ENCODE data around the gene MSH4. TPM values are rescaled to one million over a fixed set of nuclear protein-coding genes. Genes with fewer than 3 reads are reported as not detected.
"Not testable (repeated sequence)": the region's sequence is repeated elsewhere in the genome, so short reads cannot be mapped to it uniquely, and the experiment has no call there.

The MSH4 gene
- total RNA-seq, 8 experiments from 2014 or later = 0.11 to 0.51 (median 0.22) TPM

- Histone ChIP-seq H3K4me1 (replicated peaks in 1 of 2) (peaks cover 15 to 38% of the 10 kb centered on the region in 2 donors), H3K4me3 (peak overlapping the region; percentile 48 to 74 (median 60)), H3K27ac (peak overlapping the region; percentile 76 to 88)
- ATAC-seq (replicated peaks in 6 of 8) = peak in 6 of 8 experiments; percentile 63 to 70 (median 64)
- in situ Hi-C loops (cut with MboI; ENCODE audit: low pct_unique_long_range_greater_than_20kb in 2 of 9, low sequenced_read_pairs in 9 of 9, unreplicated experiment in 9 of 9) = no loop called here
- 0 to 72% (median 17%) methylated on average over 1 to 9 of the region's 9 CpGs; no CpG with 5 or more reads in 1 of the 10 experiments for WGBS, 10 experiments
These were observed 11.2 kb upstream of the MSH4 start for GRCh38 chr1:75785320-75785982.

- in situ Hi-C loops (cut with MboI; ENCODE audit: low pct_unique_long_range_greater_than_20kb in 2 of 9, low sequenced_read_pairs in 9 of 9, unreplicated experiment in 9 of 9) = no loop called here
- H3K27ac ChIP-seq = peak within 1 kb of the TSS; percentile 76 to 88
- peak within 1 kb of the TSS; percentile 48 to 74 (median 60) for H3K4me3 ChIP-seq
- WGBS, 10 experiments = 0 to 5% (median 1%) methylated on average over 6 to 27 of the region's 28 CpGs; no CpG with 5 or more reads in 1 of the 10 experiments
- H3K4me1 ChIP-seq (replicated peaks in 1 of 2) = peaks cover 18 to 42% of the 10 kb centered on the region in 2 donors
- ATAC-seq (replicated peaks in 6 of 8) = peak; percentile 89 to 98 (median 97)
These were observed 10.5 kb upstream of the MSH4 start, which contains the start of gene RABGGTB for GRCh38 chr1:75785983-75786853. RABGGTB (plus strand) TSS chr1:75786256; CDS start chr1:75786272, 16 bp downstream.

GRCh38 chr1:75786901-75787493, 9.7 kb upstream of the MSH4 start:
- Histone ChIP-seq H3K27ac (no peak overlapping the region), H3K4me1 (replicated peaks in 1 of 2) (peaks cover 18 to 45% of the 10 kb centered on the region in 2 donors), H3K4me3 (peak overlapping the region; percentile 48 to 74 (median 60))
- in situ Hi-C loops (cut with MboI; ENCODE audit: low pct_unique_long_range_greater_than_20kb in 2 of 9, low sequenced_read_pairs in 9 of 9, unreplicated experiment in 9 of 9) = no loop called here
- WGBS, 10 experiments = 0 to 7% (median 0%) methylated on average over 4 to 10 of the region's 10 CpGs
- no peak for ATAC-seq (replicated peaks in 6 of 8)

GRCh38 chr1:75787524-75787923, 9.2 kb upstream of the MSH4 start:
- WGBS, 10 experiments = 0 to 7% (median 3%) methylated on average over 2 to 4 of the region's 4 CpGs; no CpG with 5 or more reads in 2 of the 10 experiments

GRCh38 chr1:75789988-75790387, 6.7 kb upstream of the MSH4 start:
- H3K27ac ChIP-seq = no peak overlapping the region
- H3K4me1 ChIP-seq (replicated peaks in 1 of 2) = peaks cover 18 to 48% of the 10 kb centered on the region in 2 donors
- in situ Hi-C loops (cut with MboI; ENCODE audit: low pct_unique_long_range_greater_than_20kb in 2 of 9, low sequenced_read_pairs in 9 of 9, unreplicated experiment in 9 of 9) = no loop called here
- no peak for ATAC-seq (replicated peaks in 6 of 8)
- H3K4me3 ChIP-seq = no peak overlapping the region

More at GRCh38 chr1:75787524-75787923, 9.2 kb upstream of the MSH4 start:
- in situ Hi-C loops (cut with MboI; ENCODE audit: low pct_unique_long_range_greater_than_20kb in 2 of 9, low sequenced_read_pairs in 9 of 9, unreplicated experiment in 9 of 9) = no loop called here
- Histone ChIP-seq H3K4me1 (replicated peaks in 1 of 2) (peaks cover 18 to 45% of the 10 kb centered on the region in 2 donors), H3K4me3 (peak overlapping the region; percentile 48 to 74 (median 60)), H3K27ac (no peak overlapping the region)
- ATAC-seq (replicated peaks in 6 of 8) = no peak

GRCh38 chr1:75791022-75791421, 5.7 kb upstream of the MSH4 start:
- no peak for ATAC-seq (replicated peaks in 6 of 8)
- Histone ChIP-seq H3K4me3 (no peak overlapping the region), H3K4me1 (replicated peaks in 1 of 2) (peaks cover 11 to 42% of the 10 kb centered on the region in 2 donors), H3K27ac (no peak overlapping the region)
- WGBS, 10 experiments = 57 to 100% (median 100%) methylated on average over 1 of the region's 1 CpG; no CpG with 5 or more reads in 3 of the 10 experiments
- in situ Hi-C loops (cut with MboI; ENCODE audit: low pct_unique_long_range_greater_than_20kb in 2 of 9, low sequenced_read_pairs in 9 of 9, unreplicated experiment in 9 of 9) = no loop called here

GRCh38 chr1:75792091-75792490, 4.6 kb upstream of the MSH4 start:
- Histone ChIP-seq H3K4me1 (replicated peaks in 1 of 2) (peaks cover 11 to 42% of the 10 kb centered on the region in 2 donors), H3K27ac (no peak overlapping the region), H3K4me3 (no peak overlapping the region)
- 77 to 100% (median 89%) methylated on average over 1 to 3 of the region's 3 CpGs for WGBS, 10 experiments
- in situ Hi-C loops (cut with MboI; ENCODE audit: low pct_unique_long_range_greater_than_20kb in 2 of 9, low sequenced_read_pairs in 9 of 9, unreplicated experiment in 9 of 9) = no loop called here
- ATAC-seq (replicated peaks in 6 of 8) = no peak

- no peak overlapping the region for H3K4me3 ChIP-seq
- 90 to 100% (median 100%) methylated on average over 1 to 2 of the region's 2 CpGs; no CpG with 5 or more reads in 1 of the 10 experiments for WGBS, 10 experiments
- in situ Hi-C loops (cut with MboI; ENCODE audit: low pct_unique_long_range_greater_than_20kb in 2 of 9, low sequenced_read_pairs in 9 of 9, unreplicated experiment in 9 of 9) = no loop called here
- H3K27ac ChIP-seq = no peak overlapping the region
- peaks cover 4 to 19% of the 10 kb centered on the region in 2 donors for H3K4me1 ChIP-seq (replicated peaks in 1 of 2)
- no peak for ATAC-seq (replicated peaks in 6 of 8)
These were observed 2.3 kb upstream of the MSH4 start for GRCh38 chr1:75794382-75794781.

GRCh38 chr1:75795703-75796193, 934 bp upstream of the MSH4 start:
- 90 to 100% (median 100%) methylated on average over 1 to 4 of the region's 4 CpGs; no CpG with 5 or more reads in 2 of the 10 experiments for WGBS, 10 experiments

GRCh38 chr1:75797273-75797588, 549 bp downstream of the MSH4 start:
- peaks cover 0 to 2% of the 10 kb centered on the region in 2 donors for H3K4me1 ChIP-seq (replicated peaks in 1 of 2)
- in situ Hi-C loops (cut with MboI; ENCODE audit: low pct_unique_long_range_greater_than_20kb in 2 of 9, low sequenced_read_pairs in 9 of 9, unreplicated experiment in 9 of 9) = no loop called here
- ATAC-seq (replicated peaks in 6 of 8) = peak in 2 of 8 experiments; percentile 11 to 26
- H3K4me3 ChIP-seq = no peak overlapping the region
- no peak overlapping the region for H3K27ac ChIP-seq
- 87 to 100% (median 96%) methylated on average over 1 to 5 of the region's 6 CpGs; no CpG with 5 or more reads in 5 of the 10 experiments for WGBS, 10 experiments

More at GRCh38 chr1:75795703-75796193, 934 bp upstream of the MSH4 start:
- in situ Hi-C loops (cut with MboI; ENCODE audit: low pct_unique_long_range_greater_than_20kb in 2 of 9, low sequenced_read_pairs in 9 of 9, unreplicated experiment in 9 of 9) = no loop called here
- Histone ChIP-seq H3K4me3 (no peak overlapping the region), H3K27ac (no peak overlapping the region), H3K4me1 (replicated peaks in 1 of 2) (peaks cover 3 to 10% of the 10 kb centered on the region in 2 donors)
- ATAC-seq (replicated peaks in 6 of 8) = no peak

GRCh38 chr1:75797606-75798216, 1.0 kb downstream of the MSH4 start:
- 85 to 100% (median 92%) methylated on average over 2 to 13 of the region's 13 CpGs for WGBS, 10 experiments
- peak in 2 of 8 experiments; percentile 8 to 13 for ATAC-seq (replicated peaks in 6 of 8)
- Histone ChIP-seq H3K27ac (no peak overlapping the region), H3K4me1 (replicated peaks in 1 of 2) (peaks cover 0 to 2% of the 10 kb centered on the region in 2 donors), H3K4me3 (no peak overlapping the region)
- in situ Hi-C loops (cut with MboI; ENCODE audit: low pct_unique_long_range_greater_than_20kb in 2 of 9, low sequenced_read_pairs in 9 of 9, unreplicated experiment in 9 of 9) = no loop called here

GRCh38 chr1:75801480-75801879, 4.8 kb downstream of the MSH4 start:
- H3K4me1 ChIP-seq (replicated peaks in 1 of 2); ATAC-seq (replicated peaks in 6 of 8); H3K4me3 ChIP-seq; H3K27ac ChIP-seq; in situ Hi-C loops (cut with MboI; ENCODE audit: low pct_unique_long_range_greater_than_20kb in 2 of 9, low sequenced_read_pairs in 9 of 9, unreplicated experiment in 9 of 9): not testable (repeated sequence)
- WGBS, 10 experiments = 83 to 100% (median 100%) methylated on average over 1 to 2 of the region's 2 CpGs; no CpG with 5 or more reads in 2 of the 10 experiments

Data from motor neuron (in vitro differentiated cells).